D721Med (cell line): ENCODE data around the gene PPY.
"Not testable (repeated sequence)": the region's sequence is repeated elsewhere in the genome, so short reads cannot be mapped to it uniquely, and the experiment has no call there.

ENCODE experiments used
- DNase-seq: peaks from one replicate; pipeline ENCODE4 v3.0.0; 2011; ENCODE audit warnings: low spot score; ENCODE audit not compliant: insufficient read length
- FAIRE-seq: peaks from 2 replicates; lab custom pipeline; 2011; peaks lifted over from hg19 to GRCh38; lab: Jason Lieb, UNC
- CTCF ChIP-seq: IDR thresholded peaks from 2 replicates; pipeline ENCODE4 v1.5.1; 2012; ENCODE audit warnings: mild to moderate bottlenecking, control low read depth; ENCODE audit not compliant: insufficient read depth; ENCODE audit errors: missing control alignments

The PPY gene

GRCh38 chr17:43961954-43962353, 19.7 kb upstream of the PPY start:
- no peak for TF ChIP-seq CTCF
- FAIRE-seq: no peak
- DNase-seq: no peak

GRCh38 chr17:43961292-43961691, 19.0 kb upstream of the PPY start:
- DNase-seq, FAIRE-seq: not testable (repeated sequence)

GRCh38 chr17:43958748-43959352, 16.6 kb upstream of the PPY start:
- TF ChIP-seq CTCF: no peak
- FAIRE-seq (no peak), DNase-seq (no peak)

GRCh38 chr17:43956222-43956621, 13.9 kb upstream of the PPY start:
- TF ChIP-seq CTCF: no peak
- DNase-seq: no peak
- no peak for FAIRE-seq

GRCh38 chr17:43953746-43954145, 11.5 kb upstream of the PPY start, which contains the start of gene PYY:
Gene PYY (minus strand): TSS chr17:43953940. CDS start chr17:43953483, 457 bp downstream.
- no peak for TF ChIP-seq CTCF
- DNase-seq (no peak), FAIRE-seq (no peak)

GRCh38 chr17:43952724-43953666, 10.7 kb upstream of the PPY start:
- FAIRE-seq (no peak), DNase-seq (no peak)
- TF ChIP-seq CTCF: no peak

GRCh38 chr17:43952351-43952723, 10.1 kb upstream of the PPY start:
- TF ChIP-seq CTCF: no peak
- no peak for DNase-seq
- FAIRE-seq: no peak
